Tibial nerve (tissue), 4 donors: Measurements from ENCODE around the gene SLC6A13. TPM values are rescaled to one million over a fixed set of nuclear protein-coding genes. Genes with fewer than 3 reads are reported as not detected.

Source experiments
- DNase-seq, 2 donors: peaks; one replicate each; pipeline ENCODE4 v3.0.0-alpha.2; 2019; ENCODE audit warnings: low spot score in 2 of 2
- H3K27ac ChIP-seq, 4 donors: fragments of 200-600 bp; sonication (generic) in 3 of 4; one replicate each; pipeline ENCODE4 v1.5.1; 2017 to 2019; ENCODE audit warnings: mild to moderate bottlenecking in 1 of 4
- H3K27me3 ChIP-seq, 2 donors: fragments of 200-600 bp; sonication (generic) in 1 of 2; one replicate each; pipeline versions ENCODE4 v1.5.1 to v1.6.0; 2017 to 2019
- H3K36me3 ChIP-seq, 3 donors: fragments of 200-600 bp; sonication (generic); one replicate each; pipeline ENCODE4 v1.5.1; 2018 to 2019
- H3K4me1 ChIP-seq, 4 donors: fragments of 200-600 bp; sonication (generic) in 3 of 4; one replicate each; pipeline ENCODE4 v1.5.1; 2017 to 2019
- H3K4me3 ChIP-seq, 4 donors: fragments of 200-600 bp; sonication (generic) in 3 of 4; one replicate each; pipeline ENCODE4 v1.5.1; 2017 to 2019; ENCODE audit warnings: mild to moderate bottlenecking in 1 of 4, moderate library complexity in 1 of 4
- H3K9me3 ChIP-seq, 4 donors: fragments of 200-600 bp; sonication (generic) in 3 of 4; one replicate each; pipeline ENCODE4 v1.5.1; 2017 to 2019
- CTCF ChIP-seq, 5 experiments: fragments of 200-600 bp in 3 of 5; fragments of 450-650 bp in 2 of 5; sonication (generic) in 3 of 5; IDR thresholded peaks; one replicate each; pipeline ENCODE4 v1.5.1; 2016 to 2019; ENCODE audit warnings: antibody characterized with exemption in 5 of 5, mild to moderate bottlenecking in 3 of 5, moderate library complexity in 2 of 5
- EP300 ChIP-seq, 2 donors: sonication (generic); formaldehyde crosslinking; IDR thresholded peaks; one replicate each; pipeline ENCODE4 v1.6.1; 2017; ENCODE audit warnings: antibody characterized with exemption in 2 of 2, mild to moderate bottlenecking in 1 of 2
- POLR2A ChIP-seq, 2 donors: fragments of 450-650 bp; IDR thresholded peaks; one replicate each; pipeline ENCODE4 v1.6.1; 2017; ENCODE audit warnings: antibody characterized with exemption in 2 of 2, mild to moderate bottlenecking in 2 of 2, moderate library complexity in 2 of 2
- WGBS, 2 donors: methylation state at CpG; one replicate each; pipeline ENCODE4 v1.1.5; 2018; 5-methylcytosine and 5-hydroxymethylcytosine counted together
- total RNA-seq, 4 donors: library from RNA; depleted of rRNA; stranded (reverse); fragments of >200 nt; gene quantifications; one replicate each; pipeline ENCODE4 v1.1.0, GENCODE V29; 2016

Gene SLC6A13
- total RNA-seq, 4 donors from 2014 or later: 0.21 to 1.5 TPM; not detected in 2

- 72 to 84% methylated on average over 16 of the region's 16 CpGs for WGBS, 2 donors
- Histone ChIP-seq H3K36me3 (no peaks in the 10 kb centered on the region), H3K4me3 (no peak overlapping the region), H3K9me3 (no peaks in the 10 kb centered on the region), H3K4me1 (peaks cover 0 to 14% (median 0%) of the 10 kb centered on the region in 4 donors), H3K27me3 (peaks cover 0 to 29% of the 10 kb centered on the region in 2 donors), H3K27ac (no peak overlapping the region)
- TF ChIP-seq POLR2A (IDR thresholded peaks at IDR 0.05) (no peak), CTCF (IDR thresholded peaks at IDR 0.05) (no peak), EP300 (IDR thresholded peaks at IDR 0.05) (no peak)
- no peak for DNase-seq
Observed at GRCh38 chr12:210277-211141, 52.1 kb downstream of the SLC6A13 start.

GRCh38 chr12:209851-210250 lies 52.8 kb downstream of the SLC6A13 start:
- no peaks in the 10 kb centered on the region for H3K9me3 ChIP-seq
- WGBS, 2 donors: 92 to 93% methylated on average over 12 of the region's 12 CpGs
- peaks cover 0 to 29% of the 10 kb centered on the region in 2 donors for H3K27me3 ChIP-seq
- no peak for TF ChIP-seq POLR2A (IDR thresholded peaks at IDR 0.05)
- no peaks in the 10 kb centered on the region for H3K36me3 ChIP-seq
- DNase-seq: no peak
- H3K27ac ChIP-seq: no peak overlapping the region
- no peak overlapping the region for H3K4me3 ChIP-seq
- H3K4me1 ChIP-seq: peaks cover 0 to 14% (median 0%) of the 10 kb centered on the region in 4 donors

GRCh38 chr12:209246-209645 lies 53.4 kb downstream of the SLC6A13 start:
- DNase-seq: no peak
- peaks cover 0 to 15% (median 0%) of the 10 kb centered on the region in 4 donors for H3K4me1 ChIP-seq
- no peaks in the 10 kb centered on the region for H3K36me3 ChIP-seq
- whole genome bisulfite sequencing, 2 donors: 88 to 90% methylated on average over 14 to 15 of the region's 15 CpGs
- no peak overlapping the region for H3K27ac ChIP-seq
- TF ChIP-seq EP300 (IDR thresholded peaks at IDR 0.05) (no peak), CTCF (IDR thresholded peaks at IDR 0.05) (no peak), POLR2A (IDR thresholded peaks at IDR 0.05) (no peak)
- H3K27me3 ChIP-seq: peaks cover 0 to 35% of the 10 kb centered on the region in 2 donors
- no peak overlapping the region for H3K4me3 ChIP-seq
- no peaks in the 10 kb centered on the region for H3K9me3 ChIP-seq

- no peak overlapping the region for H3K4me3 ChIP-seq
- H3K27me3 ChIP-seq: peaks cover 0 to 35% of the 10 kb centered on the region in 2 donors
- no peak for TF ChIP-seq CTCF (IDR thresholded peaks at IDR 0.05)
- H3K4me1 ChIP-seq: peaks cover 0 to 18% (median 1%) of the 10 kb centered on the region in 4 donors
- H3K27ac ChIP-seq: no peak overlapping the region
- 67 to 73% methylated on average over 4 of the region's 4 CpGs for WGBS, 2 donors
- no peaks in the 10 kb centered on the region for H3K36me3 ChIP-seq
- DNase-seq: no peak
- H3K9me3 ChIP-seq: no peaks in the 10 kb centered on the region
Observed at GRCh38 chr12:208813-209212, 53.8 kb downstream of the SLC6A13 start.

- no peaks in the 10 kb centered on the region for H3K9me3 ChIP-seq
- H3K4me3 ChIP-seq: no peak overlapping the region
- peaks cover 0 to 15% (median 1%) of the 10 kb centered on the region in 4 donors for H3K4me1 ChIP-seq
- peaks cover 0 to 32% of the 10 kb centered on the region in 2 donors for H3K27me3 ChIP-seq
- 80 to 86% methylated on average over 10 of the region's 10 CpGs for WGBS, 2 donors
- TF ChIP-seq POLR2A (IDR thresholded peaks at IDR 0.05) (no peak), EP300 (IDR thresholded peaks at IDR 0.05) (no peak), CTCF (IDR thresholded peaks at IDR 0.05) (no peak)
- no peak for DNase-seq
- no peak overlapping the region for H3K27ac ChIP-seq
- H3K36me3 ChIP-seq: no peaks in the 10 kb centered on the region
Observed at GRCh38 chr12:207804-208203, 54.8 kb downstream of the SLC6A13 start.
